HG02884 (cell line): ENCODE results near the gene TMEM132D.

Experiments
- ATAC-seq: cut with Tn5 transposase; IDR thresholded peaks from one replicate; pipeline ENCODE4 v1.9.1; 2021; ENCODE audit warnings: mild to moderate bottlenecking, moderate library complexity; ENCODE audit not compliant: unreplicated experiment

TMEM132D gene

GRCh38 chr12:129373746-129374145 lies 530.1 kb downstream of the TMEM132D start:
- no peak for ATAC-seq

DNA sequence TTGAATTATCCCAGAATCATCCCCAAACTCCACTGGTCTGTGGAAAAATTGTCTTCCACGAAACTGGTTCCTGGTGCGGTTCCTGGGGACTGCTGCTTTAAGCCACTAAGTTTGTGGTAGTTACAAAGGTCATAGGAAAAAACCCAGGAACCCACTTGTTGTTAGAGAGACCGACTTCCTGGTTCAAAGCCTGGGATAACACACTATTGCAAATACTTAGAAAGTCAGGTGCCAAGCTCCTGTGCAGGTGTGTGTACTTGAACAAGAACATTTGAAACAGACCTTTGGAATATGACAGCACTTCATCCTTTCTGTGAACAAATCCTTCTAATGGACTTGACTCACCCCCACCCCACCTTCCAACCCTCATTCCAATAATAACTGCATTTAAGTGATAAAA lies 530.9 kb downstream of the TMEM132D start:
- no peak for ATAC-seq

DNA sequence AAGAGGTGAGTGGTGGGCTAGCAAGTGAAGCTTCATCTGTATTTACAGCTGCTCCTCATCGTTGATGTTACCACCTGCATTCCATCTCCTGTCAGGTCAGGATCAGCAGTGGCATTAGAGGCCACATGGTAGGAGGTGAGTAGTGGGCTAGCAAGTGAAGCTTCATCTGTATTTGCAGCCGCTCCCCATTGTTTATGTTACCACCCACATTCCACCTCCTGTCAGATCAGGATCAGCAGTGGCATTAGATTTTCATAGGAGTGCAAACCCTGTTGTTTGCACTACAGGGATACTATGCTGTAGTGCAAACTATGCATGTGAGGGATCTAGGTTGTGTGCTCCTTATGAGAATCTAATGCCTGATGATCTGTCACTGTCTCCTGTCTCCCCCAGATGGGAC lies 531.5 kb downstream of the TMEM132D start:
- ATAC-seq: no peak

- ATAC-seq: no peak
Observed at GRCh38 chr12:129371268-129371667, 532.6 kb downstream of the TMEM132D start.

GRCh38 chr12:129366656-129367055 lies 537.2 kb downstream of the TMEM132D start:
- no peak for ATAC-seq

DNA sequence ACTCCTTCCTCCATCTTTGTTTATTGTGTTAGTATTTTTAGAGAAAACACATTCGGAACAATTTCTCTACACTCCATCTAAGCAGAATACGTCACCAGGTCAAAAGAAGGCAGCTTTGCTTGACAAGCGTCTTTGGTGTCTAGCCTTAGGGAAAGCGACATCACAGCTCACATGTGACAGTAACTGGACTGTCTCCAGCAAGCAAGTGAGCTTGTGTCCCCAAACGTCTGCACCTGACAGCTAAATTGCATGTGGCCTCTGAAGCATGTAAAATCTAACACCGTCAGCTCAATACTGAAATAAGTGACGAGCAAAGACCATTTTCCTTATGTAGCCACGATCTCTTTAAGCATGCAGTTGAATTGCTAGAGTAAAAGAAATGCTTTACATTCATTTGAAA lies 540.8 kb downstream of the TMEM132D start:
- ATAC-seq: no peak

- no peak for ATAC-seq
Observed at GRCh38 chr12:129357233-129357632, 546.6 kb downstream of the TMEM132D start.

- ATAC-seq: no peak
Observed at GRCh38 chr12:129351481-129351880, 552.3 kb downstream of the TMEM132D start.

GRCh38 chr12:129339336-129339735 lies 564.5 kb downstream of the TMEM132D start:
- no peak for ATAC-seq

DNA sequence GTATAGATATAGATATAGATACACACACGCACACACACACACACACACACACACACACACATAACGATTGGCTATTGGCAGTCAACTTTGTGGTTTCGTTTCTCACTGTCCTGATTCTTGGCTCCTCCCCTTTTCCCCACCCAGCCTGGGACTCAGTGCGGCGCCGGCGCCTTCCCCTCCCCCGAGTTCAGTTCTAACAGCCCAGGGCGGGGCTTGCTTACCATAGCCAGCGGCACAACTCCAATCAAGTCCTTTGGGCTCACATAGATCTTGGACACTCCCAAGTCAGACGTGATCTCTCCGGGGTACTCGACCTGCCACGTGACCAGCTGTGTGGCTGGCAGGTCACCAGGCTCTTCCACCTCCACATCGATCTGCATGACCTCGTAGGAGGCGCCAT lies 566.4 kb downstream of the TMEM132D start:
- ATAC-seq: no peak

- ATAC-seq: no peak
Observed at GRCh38 chr12:129335773-129336172, 568.1 kb downstream of the TMEM132D start.

DNA sequence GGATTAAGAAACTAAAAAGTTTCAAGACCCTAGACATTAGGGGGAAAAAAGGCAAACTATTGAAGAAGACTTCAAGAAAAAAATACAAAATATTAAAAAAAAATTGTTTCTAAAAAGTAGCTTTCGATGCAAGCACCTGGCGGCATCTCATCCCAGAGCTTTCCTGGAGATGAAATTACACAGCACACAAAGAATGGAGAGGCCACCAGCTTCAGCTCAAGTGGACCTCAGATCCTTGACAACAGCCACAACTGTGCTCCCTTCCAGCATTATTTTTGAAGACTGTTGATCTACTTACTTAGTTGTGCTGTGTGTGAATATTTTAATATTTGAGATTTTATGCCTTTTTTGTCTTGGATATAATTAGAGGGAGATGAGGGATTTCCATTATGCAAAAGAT lies 571.5 kb downstream of the TMEM132D start:
- no peak for ATAC-seq

DNA sequence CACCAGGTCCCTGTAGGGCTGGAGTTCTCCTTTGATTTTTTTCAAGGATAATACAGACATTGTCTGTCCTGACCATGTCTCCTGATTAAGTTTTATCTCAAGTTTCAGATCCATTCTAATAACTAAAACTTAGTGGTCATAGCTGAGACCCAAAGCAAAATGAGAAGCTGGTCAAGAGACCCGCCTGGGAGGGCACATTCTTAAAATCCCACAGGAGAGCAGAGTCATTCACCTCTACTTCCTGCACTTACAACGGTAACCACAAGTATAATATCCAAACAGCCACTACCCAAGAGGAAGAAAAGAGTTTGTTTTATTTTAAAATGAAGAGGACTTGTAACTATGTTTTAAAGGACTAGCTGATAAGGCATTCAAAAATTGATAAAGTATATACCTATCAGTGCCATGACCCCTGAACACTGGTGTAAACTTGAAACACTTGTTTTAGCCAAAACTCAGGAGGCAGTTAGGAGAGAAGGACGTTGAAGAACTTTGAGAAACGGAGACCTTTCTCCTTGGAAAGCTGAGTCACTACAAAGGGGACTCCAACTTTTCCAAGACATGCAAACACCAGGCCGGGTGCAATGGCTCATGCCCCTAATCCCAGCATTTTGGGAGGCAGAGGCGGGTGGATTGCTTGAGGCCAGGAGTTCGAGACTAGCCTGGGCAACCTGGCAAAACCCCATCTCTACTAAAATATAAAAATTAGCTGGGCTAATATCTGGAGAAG lies 572.3 kb downstream of the TMEM132D start:
- no peak for ATAC-seq

- no peak for ATAC-seq
Observed at GRCh38 chr12:129328235-129328634, 575.6 kb downstream of the TMEM132D start.

DNA sequence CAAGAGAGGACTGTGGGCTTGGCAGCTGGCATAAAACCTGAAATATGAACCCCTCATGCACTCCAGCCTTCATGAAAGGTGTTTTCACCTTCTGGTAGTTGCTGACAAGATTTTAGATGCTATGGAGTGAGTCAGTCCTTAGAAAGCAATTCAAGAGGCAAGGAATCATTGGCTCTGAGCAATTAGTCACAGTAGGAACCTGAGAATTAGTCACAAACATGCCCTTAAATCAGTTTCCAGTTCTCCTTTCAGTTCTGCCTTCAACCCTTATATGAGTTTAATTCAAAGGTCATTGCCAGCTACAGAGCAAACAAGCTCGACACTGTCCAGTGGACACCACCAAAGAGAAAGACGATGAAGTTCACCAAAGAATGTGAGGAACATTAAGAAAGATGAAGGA lies 578.3 kb downstream of the TMEM132D start:
- no peak for ATAC-seq

DNA sequence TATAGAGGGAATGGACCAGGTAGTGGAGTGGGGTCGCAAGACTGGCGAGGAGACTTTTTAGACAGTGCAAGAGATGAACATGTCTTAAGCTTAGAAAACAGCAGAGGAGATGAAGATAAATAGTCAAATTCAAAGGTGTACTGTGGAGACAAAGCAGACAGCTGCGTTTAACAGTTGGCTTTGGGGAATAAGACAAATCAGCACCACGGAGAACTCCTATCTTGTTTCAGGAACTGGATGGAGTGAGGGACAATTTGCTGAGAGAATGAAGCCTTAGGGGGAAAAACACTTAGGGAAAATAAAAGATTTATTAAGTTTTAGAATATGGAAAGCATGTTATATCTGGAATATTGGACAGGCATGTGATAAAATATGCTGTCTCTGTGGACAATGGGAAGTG lies 591.8 kb downstream of the TMEM132D start:
- no peak for ATAC-seq

DNA sequence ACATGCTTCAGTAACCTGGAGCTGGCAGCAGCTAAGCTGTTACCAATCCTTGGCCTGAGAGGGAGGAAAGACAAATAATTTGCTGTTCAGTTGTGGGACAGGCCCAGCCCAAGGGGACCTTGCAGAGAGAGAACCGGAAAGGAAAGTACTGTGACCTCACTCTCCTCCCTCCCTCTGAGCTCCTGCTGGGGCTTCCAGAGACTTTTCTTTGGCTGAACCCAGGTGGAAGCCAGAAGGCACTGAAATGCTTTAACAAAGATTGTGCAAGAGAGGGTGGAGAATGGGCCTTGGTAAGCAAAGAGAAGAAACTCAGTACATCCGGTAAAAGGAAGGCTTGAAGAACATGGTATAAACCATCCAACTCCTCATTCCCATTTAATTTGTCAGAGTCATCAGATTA lies 593.5 kb downstream of the TMEM132D start:
- no peak for ATAC-seq

GRCh38 chr12:129305851-129306250 lies 598.0 kb downstream of the TMEM132D start:
- no peak for ATAC-seq

DNA sequence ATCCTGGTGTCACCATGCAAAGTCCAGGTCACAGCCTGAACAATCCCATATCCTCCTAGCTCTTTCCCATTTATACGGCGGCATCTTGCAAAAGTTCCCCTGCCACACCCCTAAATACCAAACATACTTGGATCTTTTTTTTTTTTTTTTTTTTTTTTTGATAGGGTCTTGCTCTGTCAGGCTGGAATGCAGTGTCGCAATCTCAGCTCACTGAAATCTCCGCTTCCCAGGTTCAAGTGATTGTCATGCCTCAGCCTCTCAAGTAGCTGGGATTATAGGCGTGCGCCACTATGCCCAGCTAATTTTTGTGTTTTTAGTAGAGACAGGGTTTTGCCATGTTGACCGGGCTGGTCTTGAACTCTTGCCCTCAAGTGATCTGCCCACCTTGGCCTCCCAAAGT lies 599.3 kb downstream of the TMEM132D start:
- ATAC-seq: no peak

DNA sequence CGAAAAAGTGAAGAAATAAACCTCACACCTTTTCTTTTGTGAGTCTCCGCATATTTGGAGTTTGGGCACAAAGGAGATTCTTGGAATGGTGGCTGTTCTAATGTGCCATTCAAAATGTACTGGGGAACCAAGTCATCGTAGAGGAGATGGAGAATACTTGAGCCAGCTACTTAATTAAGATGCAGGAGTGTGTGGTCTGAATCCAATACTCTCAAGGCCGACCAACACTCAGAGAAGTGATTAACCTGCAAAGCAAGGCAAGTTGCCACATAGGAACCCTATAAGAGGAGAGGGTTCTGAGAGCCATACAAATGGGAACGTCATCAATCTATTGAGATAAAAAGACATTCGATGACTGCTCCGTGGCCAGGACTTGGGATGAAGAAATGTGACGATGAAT lies 603.8 kb downstream of the TMEM132D start:
- ATAC-seq: no peak

DNA sequence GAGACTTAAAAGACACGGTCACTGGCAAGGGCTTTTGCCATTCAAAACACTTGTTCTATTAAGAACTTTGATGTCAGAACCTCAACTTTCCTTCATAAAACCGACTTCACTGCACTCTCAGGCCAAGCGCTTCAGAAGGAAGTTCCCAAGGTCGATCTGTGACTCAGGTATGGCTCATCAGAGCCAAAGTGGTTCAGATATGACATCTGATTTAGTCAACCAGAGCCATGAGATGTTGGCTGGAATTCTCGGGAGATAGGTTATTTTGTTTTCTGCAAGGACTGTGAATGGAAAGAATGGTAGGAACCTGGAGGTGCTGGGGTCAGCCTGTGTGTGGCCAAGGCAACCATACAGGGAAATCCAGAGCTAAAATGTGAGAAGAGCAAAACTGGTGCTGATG lies 604.9 kb downstream of the TMEM132D start:
- ATAC-seq: no peak

- ATAC-seq: no peak
Observed at GRCh38 chr12:129296671-129297070, 607.2 kb downstream of the TMEM132D start.

DNA sequence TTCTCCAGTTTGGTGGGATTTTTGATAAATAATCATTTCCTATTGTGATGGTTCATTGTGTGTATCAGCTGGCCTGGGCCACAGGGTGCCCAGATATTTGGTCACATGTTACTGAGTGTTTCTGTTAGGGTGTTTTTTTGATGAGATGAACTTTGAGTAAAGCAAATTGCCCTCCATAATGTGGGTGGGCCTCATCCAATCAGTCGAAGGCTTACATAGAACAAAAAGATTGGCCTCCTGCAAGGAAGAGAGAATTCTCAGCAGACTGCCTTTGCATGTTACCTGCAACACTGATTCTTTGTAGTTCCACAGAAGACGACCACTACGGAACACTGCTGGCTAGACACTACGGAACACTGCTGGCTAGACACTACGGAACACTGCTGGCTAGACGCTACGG lies 609.0 kb downstream of the TMEM132D start:
- ATAC-seq: no peak
